ENCODE measurements around the gene BLOC1S4.

- TF ChIP-seq CTCF (IDR thresholded peaks at IDR 0.05) (peak in 3 of 4 experiments; percentile 12 to 25 (median 21)), POLR2A (IDR thresholded peaks at IDR 0.05) (peak; percentile 30 to 85)
Measured at GRCh38 chr4:6716018-6716911, at the start of gene BLOC1S4.

Data from uterus (tissue), 2 donors.